CD4-positive, alpha-beta T cell (primary cell): ENCODE data around the gene SPEM3. TPM values are rescaled to one million over a fixed set of nuclear protein-coding genes. Genes with fewer than 3 reads are reported as not detected.

ENCODE experiments used
- ATAC-seq: fragments of 200-7000 bp; cut with Tn5 transposase; one replicate; pipeline ENCODE4 v1.10.0; 2022; ENCODE audit warnings: mild to moderate bottlenecking; ENCODE audit not compliant: poor library complexity
- CTCF ChIA-PET: fragments of 350-600 bp; sonication (Branson Sonifier 250); formaldehyde crosslinking; loops from one replicate; lab custom pipeline; 2021; ENCODE audit warnings: antibody characterized with exemption, inconsistent platforms; lab: Charles Lee
- POLR2A ChIA-PET: fragments of 350-600 bp; sonication (Branson Sonifier 250); formaldehyde crosslinking; loops from one replicate; lab custom pipeline; 2021; ENCODE audit warnings: antibody characterized with exemption, inconsistent platforms; lab: Charles Lee
- DNase-seq, 14 experiments: peaks; one replicate each; pipeline ENCODE4 v3.0.0-alpha.2; 2013 to 2020; ENCODE audit warnings: mixed read lengths in 2 of 14
- H3K27ac ChIP-seq, 2 donors: one replicate each; pipeline versions ENCODE4 v1.5.1 to v1.7.0; 2013; ENCODE audit warnings: low read length in 2 of 2, low read depth in 1 of 2, mild to moderate bottlenecking in 1 of 2
- H3K27me3 ChIP-seq, 2 experiments: 1 replicate in 1 of 2; 2 replicates in 1 of 2; pipeline versions ENCODE4 v1.6.1 to v1.7.0; 2013; ENCODE audit warnings: low read length in 2 of 2, control low read depth in 1 of 2, mild to moderate bottlenecking in 1 of 2, moderate library complexity in 1 of 2; ENCODE audit not compliant: insufficient read depth in 2 of 2, control insufficient read depth in 1 of 2
- H3K36me3 ChIP-seq: one replicate; pipeline ENCODE4 v1.6.1; 2013; ENCODE audit warnings: low read length, control low read depth; ENCODE audit not compliant: insufficient read depth
- H3K4me1 ChIP-seq: one replicate; pipeline ENCODE4 v1.6.1; 2013; ENCODE audit warnings: low read length, control low read depth; ENCODE audit not compliant: insufficient read depth
- H3K4me3 ChIP-seq: one replicate; pipeline ENCODE4 v1.5.1; 2013; ENCODE audit warnings: mild to moderate bottlenecking, low read length, moderate library complexity
- H3K9me3 ChIP-seq, 2 experiments: 1 replicate in 1 of 2; 2 replicates in 1 of 2; pipeline versions ENCODE4 v1.6.1 to v1.7.0; 2013; ENCODE audit warnings: low read length in 2 of 2, mild to moderate bottlenecking in 2 of 2, control low read depth in 1 of 2, moderate library complexity in 1 of 2; ENCODE audit not compliant: control insufficient read depth in 1 of 2, insufficient read depth in 1 of 2
- H3K27ac Mint-ChIP-seq: one replicate; pipeline ENCODE4 v1.8.0; 2020; ENCODE audit warnings: mixed read lengths
- H3K27me3 Mint-ChIP-seq: one replicate; pipeline ENCODE4 v1.8.0; 2021; ENCODE audit warnings: mixed read lengths
- H3K36me3 Mint-ChIP-seq: one replicate; pipeline ENCODE4 v1.8.0; 2021; ENCODE audit warnings: low read depth, mixed read lengths
- H3K4me1 Mint-ChIP-seq: one replicate; pipeline ENCODE4 v1.8.0; 2021; ENCODE audit warnings: low read depth, mixed read lengths
- H3K4me3 Mint-ChIP-seq: one replicate; pipeline ENCODE4 v1.8.0; 2020; ENCODE audit warnings: mild to moderate bottlenecking, mixed read lengths
- H3K9me3 Mint-ChIP-seq: one replicate; pipeline ENCODE4 v1.8.0; 2020; ENCODE audit warnings: mixed read lengths
- intact Hi-C, 2 experiments: fragments of 100-400 bp; cut with DNase I in 1 of 2; cut with micrococcal nuclease in 1 of 2; formaldehyde crosslinking; loops; one replicate each; pipeline versions ENCODE4 v1.15.1 to v1.9.0; 2023 to 2025; cut with DNase I, micrococcal nuclease
- total RNA-seq, 174 experiments: library from RNA in 2 of 174; stranded (reverse) in 2 of 174; gene quantifications; one replicate each; pipeline ENCODE4 v1.2.3 and lab custom pipeline; 2021 to 2026
- TF ChIP-seq, protein P1 (sequence below): fragments of 200-600 bp; IDR thresholded peaks from one replicate; pipeline ENCODE4 v1.8.0; 2022; ENCODE audit warnings: antibody characterized with exemption, mild to moderate bottlenecking

Gene SPEM3
- total RNA-seq, 2 experiments from 2014 or later = not detected

DNA sequence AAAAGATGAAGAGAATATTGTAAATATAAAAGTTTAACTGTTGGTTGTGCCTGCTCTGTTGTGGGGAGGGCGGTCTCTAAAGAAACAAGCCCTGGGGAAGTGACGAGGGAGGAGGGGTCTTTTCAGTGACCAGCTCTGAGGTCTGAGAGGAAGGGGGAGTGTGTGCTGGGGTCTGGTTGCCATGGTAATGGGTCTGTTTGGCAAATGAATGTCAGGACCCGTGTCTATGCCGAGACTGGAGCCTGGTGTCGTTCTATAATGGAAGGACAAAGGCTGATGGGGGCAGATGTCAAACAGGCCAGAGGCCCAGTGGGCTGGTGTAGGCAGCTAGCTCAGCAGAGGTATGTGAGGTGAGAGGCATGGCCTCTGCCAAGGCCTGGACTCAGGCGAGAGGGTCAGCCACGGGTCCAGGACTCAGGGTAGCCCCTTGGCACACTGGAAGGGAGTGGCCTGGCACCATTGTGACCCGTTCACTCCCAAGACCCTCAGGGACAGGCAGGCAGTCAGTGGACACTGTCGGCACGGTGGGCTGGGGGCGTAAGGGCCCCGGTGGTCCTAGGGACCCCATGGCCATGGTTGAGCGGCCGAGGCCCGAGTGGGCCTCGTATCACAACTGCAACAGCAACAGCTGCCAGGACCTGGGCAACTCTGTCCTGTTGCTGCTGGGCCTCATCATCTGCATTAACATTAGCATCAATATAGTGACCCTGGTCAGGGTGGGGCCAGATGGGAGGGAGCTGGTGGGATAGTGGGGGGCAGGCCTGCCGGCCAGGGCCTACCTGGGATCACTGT is 8.6 kb upstream of the SPEM3 start, which contains the start of gene SPEM1:
SPEM1 (plus strand) TSS at position 506 of the 792 bp plus-strand sequence; CDS start at position 567, 61 bp downstream.
- Histone ChIP-seq H3K36me3 (no peaks in the 10 kb centered on the region), H3K27ac (no peak within 1 kb of the TSS), H3K4me3 (no peak within 1 kb of the TSS), H3K9me3 (peaks cover 0 to 3% of the 10 kb centered on the region in 2 experiments), H3K27me3 (no peaks in the 10 kb centered on the region), H3K4me1 (no peaks in the 10 kb centered on the region)
- ChIA-PET CTCF (no interaction called here), POLR2A (interaction anchor here (0.6 to 1.1 kb wide), 3 partner anchors 20 to 203 kb away, joined by 3 to 4 read pairs (median 3); no protein-coding TSS in a partner anchor)
- H3K4me1 Mint-ChIP-seq = no peaks in the 10 kb centered on the region
- TF ChIP-seq, protein P1, sequence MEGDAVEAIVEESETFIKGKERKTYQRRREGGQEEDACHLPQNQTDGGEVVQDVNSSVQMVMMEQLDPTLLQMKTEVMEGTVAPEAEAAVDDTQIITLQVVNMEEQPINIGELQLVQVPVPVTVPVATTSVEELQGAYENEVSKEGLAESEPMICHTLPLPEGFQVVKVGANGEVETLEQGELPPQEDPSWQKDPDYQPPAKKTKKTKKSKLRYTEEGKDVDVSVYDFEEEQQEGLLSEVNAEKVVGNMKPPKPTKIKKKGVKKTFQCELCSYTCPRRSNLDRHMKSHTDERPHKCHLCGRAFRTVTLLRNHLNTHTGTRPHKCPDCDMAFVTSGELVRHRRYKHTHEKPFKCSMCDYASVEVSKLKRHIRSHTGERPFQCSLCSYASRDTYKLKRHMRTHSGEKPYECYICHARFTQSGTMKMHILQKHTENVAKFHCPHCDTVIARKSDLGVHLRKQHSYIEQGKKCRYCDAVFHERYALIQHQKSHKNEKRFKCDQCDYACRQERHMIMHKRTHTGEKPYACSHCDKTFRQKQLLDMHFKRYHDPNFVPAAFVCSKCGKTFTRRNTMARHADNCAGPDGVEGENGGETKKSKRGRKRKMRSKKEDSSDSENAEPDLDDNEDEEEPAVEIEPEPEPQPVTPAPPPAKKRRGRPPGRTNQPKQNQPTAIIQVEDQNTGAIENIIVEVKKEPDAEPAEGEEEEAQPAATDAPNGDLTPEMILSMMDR = no peak
- H3K4me3 Mint-ChIP-seq = no peak within 1 kb of the TSS
- no peak for ATAC-seq
- no peak for DNase-seq
- intact Hi-C loops = loop anchor here in 1 of 2 experiments (5.0 kb wide), 1 partner anchor 63 kb away; the partner anchor contains the start of gene TMEM95
- H3K27me3 Mint-ChIP-seq = no peaks in the 10 kb centered on the region
- H3K36me3 Mint-ChIP-seq = no peaks in the 10 kb centered on the region
- no peak within 1 kb of the TSS for H3K27ac Mint-ChIP-seq
- H3K9me3 Mint-ChIP-seq = no peaks in the 10 kb centered on the region

DNA sequence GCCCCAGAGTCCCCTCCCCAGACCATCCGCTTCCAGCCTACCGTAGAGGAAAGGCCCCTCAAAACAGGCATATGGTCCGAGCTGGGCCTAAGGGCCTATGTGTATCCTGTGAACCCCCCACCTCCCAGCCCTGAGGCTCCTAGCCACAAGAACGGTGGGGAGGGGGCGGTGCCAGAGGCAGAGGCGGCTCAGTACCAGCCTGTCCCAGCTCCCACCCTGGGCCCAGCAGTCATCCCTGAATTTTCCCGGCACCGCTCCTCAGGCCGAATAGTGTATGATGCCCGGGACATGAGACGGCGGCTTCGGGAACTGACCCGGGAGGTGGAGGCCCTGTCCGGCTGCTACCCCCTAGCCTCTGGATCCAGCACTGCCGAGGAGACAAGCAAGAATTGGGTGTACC is 7.5 kb upstream of the SPEM3 start:
- ATAC-seq = no peak

DNA sequence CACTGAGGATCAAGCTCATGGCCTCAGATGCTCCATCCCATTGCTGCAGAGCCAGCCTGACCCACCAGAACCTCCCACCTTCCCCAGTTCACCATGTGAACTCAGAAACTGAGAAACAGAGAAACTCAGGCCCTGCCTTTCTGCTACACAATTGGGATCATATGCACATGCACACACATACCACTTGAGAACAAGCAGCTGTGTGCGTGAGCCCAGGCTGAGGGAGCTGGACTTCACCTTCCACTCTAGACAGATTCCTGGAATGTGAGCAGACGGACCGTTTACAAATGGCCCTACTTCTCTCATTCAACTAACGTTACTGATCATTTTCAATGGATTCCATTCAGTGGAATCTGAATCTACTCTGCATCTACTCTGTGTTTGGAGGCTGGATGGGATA is 5.0 kb upstream of the SPEM3 start:
- no peak overlapping the region for H3K4me3 ChIP-seq
- H3K27ac ChIP-seq = no peak overlapping the region
- Mint-ChIP-seq H3K27ac (no peak overlapping the region), H3K36me3 (no peaks in the 10 kb centered on the region), H3K4me1 (no peaks in the 10 kb centered on the region), H3K9me3 (no peaks in the 10 kb centered on the region), H3K27me3 (no peaks in the 10 kb centered on the region), H3K4me3 (no peak overlapping the region)
- H3K9me3 ChIP-seq = peaks cover 0 to 3% of the 10 kb centered on the region in 2 experiments
- CTCF ChIA-PET = interaction anchor here (0.7 kb wide), 1 partner anchor 16 kb away, joined by 3 read pairs; no protein-coding TSS in a partner anchor
- POLR2A ChIA-PET = no interaction called here
- TF ChIP-seq, protein P1 = no peak
- ATAC-seq (no peak), DNase-seq (no peak)
- no peaks in the 10 kb centered on the region for H3K36me3 ChIP-seq
- intact Hi-C loops = no loop called here
- H3K4me1 ChIP-seq = no peaks in the 10 kb centered on the region
- no peaks in the 10 kb centered on the region for H3K27me3 ChIP-seq

More for the DNA sequence above, 7.5 kb upstream of the SPEM3 start:
- Mint-ChIP-seq H3K27me3 (no peaks in the 10 kb centered on the region), H3K9me3 (no peaks in the 10 kb centered on the region), H3K36me3 (no peaks in the 10 kb centered on the region), H3K27ac (no peak overlapping the region), H3K4me1 (no peaks in the 10 kb centered on the region), H3K4me3 (no peak overlapping the region)
- TF ChIP-seq, protein P1 = no peak
- no peaks in the 10 kb centered on the region for H3K36me3 ChIP-seq
- peaks cover 0 to 3% of the 10 kb centered on the region in 2 experiments for H3K9me3 ChIP-seq
- no peak overlapping the region for H3K4me3 ChIP-seq
- no peak overlapping the region for H3K27ac ChIP-seq
- intact Hi-C loops = no loop called here
- H3K4me1 ChIP-seq = no peaks in the 10 kb centered on the region
- POLR2A ChIA-PET = interaction anchor here (1.1 kb wide), 1 partner anchor 37 kb away, joined by 3 read pairs; no protein-coding TSS in a partner anchor
- no peaks in the 10 kb centered on the region for H3K27me3 ChIP-seq
- no peak for DNase-seq
- CTCF ChIA-PET = no interaction called here
